LNCAP (cell line): ENCODE measurements around the gene NCOA4.

Experiments
- TF ChIP-seq, protein P1 (sequence below): fragments of 450-650 bp; IDR thresholded peaks from 2 replicates; pipeline ENCODE4 v1.5.1; 2017; ENCODE audit warnings: mild to moderate bottlenecking

The NCOA4 gene

DNA sequence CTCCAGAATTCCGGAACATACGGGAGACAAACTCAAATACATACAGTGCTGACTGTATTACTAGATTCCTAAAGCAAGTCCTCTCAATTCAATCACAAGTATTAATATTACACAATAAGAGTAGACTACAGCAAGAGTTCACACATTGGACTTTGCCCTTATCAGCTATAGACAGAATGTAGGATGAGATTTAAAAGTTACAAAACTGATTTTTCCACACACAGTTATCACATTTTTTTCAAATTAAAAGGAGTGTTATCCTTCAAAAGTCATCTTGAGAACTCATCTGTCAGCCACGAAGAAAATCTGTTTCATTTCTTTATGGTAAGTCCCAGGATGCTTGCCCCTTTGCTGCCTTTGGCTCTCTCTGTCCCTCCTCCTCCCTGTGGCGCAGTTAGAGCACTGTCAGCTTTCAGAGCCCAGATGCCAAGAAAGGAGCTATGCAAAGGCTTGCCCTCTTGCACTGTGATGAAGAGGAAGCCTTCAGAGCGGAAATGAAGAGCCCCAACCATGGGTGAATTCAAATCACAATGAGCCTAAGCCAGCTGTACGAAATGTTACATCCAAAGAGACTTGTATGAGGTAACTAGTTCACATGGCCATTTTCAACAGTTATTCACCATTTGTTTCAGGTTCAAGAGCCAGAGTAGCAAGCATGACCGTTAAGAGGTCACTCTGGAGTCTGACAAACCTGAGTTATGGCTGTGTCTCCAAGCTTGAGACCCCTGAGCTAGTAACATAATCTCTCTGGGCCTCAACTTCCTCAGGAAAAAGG, 10.7 kb downstream of the NCOA4 start:
- TF ChIP-seq, protein P1, sequence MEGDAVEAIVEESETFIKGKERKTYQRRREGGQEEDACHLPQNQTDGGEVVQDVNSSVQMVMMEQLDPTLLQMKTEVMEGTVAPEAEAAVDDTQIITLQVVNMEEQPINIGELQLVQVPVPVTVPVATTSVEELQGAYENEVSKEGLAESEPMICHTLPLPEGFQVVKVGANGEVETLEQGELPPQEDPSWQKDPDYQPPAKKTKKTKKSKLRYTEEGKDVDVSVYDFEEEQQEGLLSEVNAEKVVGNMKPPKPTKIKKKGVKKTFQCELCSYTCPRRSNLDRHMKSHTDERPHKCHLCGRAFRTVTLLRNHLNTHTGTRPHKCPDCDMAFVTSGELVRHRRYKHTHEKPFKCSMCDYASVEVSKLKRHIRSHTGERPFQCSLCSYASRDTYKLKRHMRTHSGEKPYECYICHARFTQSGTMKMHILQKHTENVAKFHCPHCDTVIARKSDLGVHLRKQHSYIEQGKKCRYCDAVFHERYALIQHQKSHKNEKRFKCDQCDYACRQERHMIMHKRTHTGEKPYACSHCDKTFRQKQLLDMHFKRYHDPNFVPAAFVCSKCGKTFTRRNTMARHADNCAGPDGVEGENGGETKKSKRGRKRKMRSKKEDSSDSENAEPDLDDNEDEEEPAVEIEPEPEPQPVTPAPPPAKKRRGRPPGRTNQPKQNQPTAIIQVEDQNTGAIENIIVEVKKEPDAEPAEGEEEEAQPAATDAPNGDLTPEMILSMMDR: no peak

DNA sequence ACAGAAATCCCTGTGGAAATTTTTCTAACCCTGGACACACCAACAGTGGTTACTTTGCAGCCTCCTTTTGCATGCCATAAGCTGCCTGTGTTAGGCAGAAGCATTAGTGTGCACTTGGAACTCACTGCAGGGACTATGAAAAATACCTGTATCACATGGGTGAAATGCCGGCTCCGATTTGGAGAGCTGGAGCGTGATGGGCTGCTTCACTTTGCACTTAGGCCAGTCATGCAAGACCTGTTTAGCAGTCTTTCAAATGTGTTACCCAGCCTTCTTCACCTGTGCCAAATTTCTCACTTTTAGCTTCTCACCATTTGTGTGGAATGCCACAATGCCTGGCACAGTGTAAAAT, 11.3 kb downstream of the NCOA4 start:
- TF ChIP-seq, protein P1: no peak

DNA sequence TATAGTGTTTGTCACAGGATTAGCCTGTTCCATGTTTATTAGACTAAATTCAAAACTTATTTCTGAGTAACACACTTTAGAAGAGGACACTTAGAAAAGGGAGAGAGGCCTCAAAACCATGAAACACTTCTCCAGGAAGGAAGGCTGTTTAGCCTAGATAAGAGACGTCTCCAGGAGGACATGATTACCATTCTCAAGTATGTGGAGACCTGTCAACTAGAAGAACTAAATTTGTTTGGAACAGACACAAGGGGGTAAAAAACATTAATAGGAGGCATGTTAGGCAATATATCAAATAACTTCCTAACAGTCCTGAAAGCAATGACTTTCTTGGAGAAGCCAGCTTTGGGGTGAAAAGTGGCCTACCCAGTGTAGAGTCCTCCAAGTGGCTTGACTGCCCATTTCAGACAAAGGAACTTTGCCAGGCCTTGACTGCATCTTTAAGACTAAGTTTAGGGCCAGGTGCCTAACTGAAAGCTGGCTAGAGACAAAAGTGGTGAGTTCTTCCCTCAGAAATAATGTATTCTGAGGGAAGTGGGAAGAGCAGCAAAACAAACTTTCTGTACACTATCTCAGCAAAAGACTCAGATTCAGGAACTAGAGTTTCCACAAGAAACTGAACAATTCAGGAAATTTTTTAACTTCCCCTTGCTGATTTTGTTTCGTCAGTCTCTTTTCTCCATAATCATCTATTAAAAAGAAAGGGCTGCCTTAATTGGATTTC, 11.8 kb downstream of the NCOA4 start:
- TF ChIP-seq, protein P1: no peak

DNA sequence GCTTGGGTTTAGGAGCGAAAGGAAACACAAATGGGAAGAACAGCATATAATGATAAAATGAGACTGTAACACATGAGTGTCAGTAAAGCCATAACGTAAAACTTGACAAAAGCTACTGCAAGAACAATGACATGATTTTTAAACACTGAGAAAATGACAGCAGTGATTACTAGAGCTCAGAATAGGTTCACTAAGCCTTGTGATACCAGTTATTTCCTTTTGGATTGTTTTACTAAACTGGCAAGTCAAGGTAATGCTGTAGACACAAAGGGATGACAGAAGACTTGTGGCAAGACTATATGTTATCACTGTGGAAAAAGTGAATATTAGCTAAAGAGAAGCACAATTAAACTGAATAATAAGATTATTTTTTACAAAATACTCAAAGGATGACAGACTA, 12.7 kb downstream of the NCOA4 start:
- TF ChIP-seq, protein P1: no peak

DNA sequence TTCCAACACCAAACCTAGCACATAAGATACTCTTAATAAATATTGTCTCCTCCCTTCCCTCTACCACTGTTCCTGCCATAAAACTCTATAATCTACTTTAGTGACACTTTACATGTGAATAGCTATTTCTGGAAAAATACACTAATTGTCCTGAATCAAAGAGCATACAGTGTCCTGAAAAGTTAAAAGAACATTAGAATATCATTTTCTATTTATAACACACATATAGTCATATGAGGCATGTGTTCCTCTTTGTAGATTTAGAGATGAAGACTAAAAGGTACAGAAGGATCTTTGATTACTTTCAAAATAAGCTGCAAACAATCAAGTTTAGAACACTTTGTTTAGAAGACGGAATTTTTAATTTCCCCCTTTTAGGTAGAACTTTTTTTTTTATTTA, 13.6 kb downstream of the NCOA4 start:
- TF ChIP-seq, protein P1: no peak

DNA sequence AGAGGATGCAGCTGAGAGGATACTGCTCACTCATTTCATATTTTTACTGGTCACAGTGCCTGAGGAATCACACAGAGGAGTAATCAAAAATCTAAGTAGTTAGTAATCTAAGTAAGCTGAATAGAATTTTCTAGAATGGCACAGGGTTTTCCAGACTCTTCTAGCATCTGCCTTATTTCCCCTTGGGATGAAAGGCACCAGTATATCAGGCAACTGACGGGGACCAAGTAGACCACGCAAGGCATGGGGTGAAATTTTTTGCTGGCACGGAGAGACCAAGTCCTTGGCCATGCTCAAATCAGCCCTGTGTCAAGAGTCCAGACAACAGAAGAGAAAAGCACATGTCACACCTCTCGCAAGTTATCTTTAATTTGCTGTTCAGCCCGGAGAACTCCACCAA, 14.2 kb downstream of the NCOA4 start:
- TF ChIP-seq, protein P1: no peak

DNA sequence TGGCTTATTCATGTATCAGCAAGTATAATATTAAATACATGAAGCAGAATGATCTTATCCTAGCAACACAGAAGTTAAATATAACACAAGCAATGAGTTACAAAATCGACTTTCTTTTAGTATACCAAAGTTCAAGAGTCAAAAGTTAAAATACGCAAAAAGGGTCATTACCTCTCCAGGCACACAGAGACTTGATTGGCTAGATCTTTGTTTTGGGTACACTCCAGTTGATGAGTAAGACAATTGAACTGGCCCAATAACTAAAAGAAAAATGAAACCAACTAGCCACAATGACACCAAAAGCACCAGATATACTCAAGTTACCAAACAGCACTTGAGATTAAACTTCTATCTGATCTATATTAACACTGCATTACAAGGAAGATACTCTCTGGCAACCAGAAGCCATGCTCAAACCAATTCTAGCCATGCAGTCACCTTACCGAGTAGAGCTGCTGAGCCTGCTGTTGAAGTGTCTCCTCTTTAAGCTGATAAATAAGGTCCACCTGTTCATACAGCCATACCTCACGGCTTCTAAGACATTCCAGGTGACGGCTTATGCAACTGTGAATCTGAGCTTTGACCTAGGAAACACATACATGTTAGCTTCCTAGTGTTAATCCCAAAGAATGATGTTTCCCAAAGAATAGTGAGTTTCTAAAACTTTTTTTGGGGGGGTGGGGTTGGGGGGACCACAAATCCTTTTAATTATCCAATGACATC, 15.6 kb downstream of the NCOA4 start:
- TF ChIP-seq, protein P1: no peak
